ENCODE results near the gene ITSN1. TPM values are rescaled to one million over a fixed set of nuclear protein-coding genes. Genes with fewer than 3 reads are reported as not detected.

ITSN1 gene
- total RNA-seq, 4 donors from 2014 or later, result 37.0 to 123 (median 61.1) TPM

DNA sequence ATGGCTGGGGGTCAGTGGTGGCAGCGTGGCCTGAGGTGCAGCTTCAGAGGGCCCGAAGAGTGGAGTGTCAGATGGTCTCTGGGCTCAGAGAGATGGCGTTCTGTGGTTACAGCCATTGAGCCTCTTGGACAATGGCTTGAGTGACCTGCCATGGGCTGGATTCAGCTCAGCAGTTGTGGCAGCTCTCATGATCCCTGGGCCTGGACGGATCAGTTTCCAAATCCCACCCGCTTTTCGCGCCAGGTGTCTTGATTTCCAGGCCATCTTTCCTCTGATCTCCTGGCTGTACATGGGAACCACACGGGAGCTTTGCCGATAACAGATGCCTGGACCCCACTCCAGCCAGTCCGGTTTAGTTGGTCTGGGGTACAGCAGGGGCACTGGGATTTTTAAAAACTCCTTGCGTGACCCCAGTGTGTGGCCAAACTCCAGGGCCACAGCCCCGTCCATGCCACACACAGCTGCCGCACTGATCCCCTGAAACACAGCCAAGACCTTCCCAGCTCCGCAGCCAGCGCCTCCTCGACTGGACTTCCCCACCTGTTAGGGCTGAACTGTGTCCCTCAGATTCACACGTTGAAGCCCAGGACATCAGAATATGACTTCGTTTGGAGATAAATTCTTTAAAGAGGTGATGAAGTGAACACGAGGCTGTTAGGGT is 205.4 kb downstream of the ITSN1 start:
- no peaks in the 10 kb centered on the region for H3K36me3 ChIP-seq
- WGBS, 2 donors (ENCODE audit: low coverage in 1 of 2), result 88% methylated on average over 19 of the region's 19 CpGs; no CpG with 5 or more reads in 1 of the 2 donors
- no peaks in the 10 kb centered on the region for H3K9me3 ChIP-seq
- no peak for TF ChIP-seq POLR2A (IDR thresholded peaks at IDR 0.05)
- no peak for TF ChIP-seq POLR2AphosphoS5 (IDR thresholded peaks at IDR 0.05)
- TF ChIP-seq, protein P1, sequence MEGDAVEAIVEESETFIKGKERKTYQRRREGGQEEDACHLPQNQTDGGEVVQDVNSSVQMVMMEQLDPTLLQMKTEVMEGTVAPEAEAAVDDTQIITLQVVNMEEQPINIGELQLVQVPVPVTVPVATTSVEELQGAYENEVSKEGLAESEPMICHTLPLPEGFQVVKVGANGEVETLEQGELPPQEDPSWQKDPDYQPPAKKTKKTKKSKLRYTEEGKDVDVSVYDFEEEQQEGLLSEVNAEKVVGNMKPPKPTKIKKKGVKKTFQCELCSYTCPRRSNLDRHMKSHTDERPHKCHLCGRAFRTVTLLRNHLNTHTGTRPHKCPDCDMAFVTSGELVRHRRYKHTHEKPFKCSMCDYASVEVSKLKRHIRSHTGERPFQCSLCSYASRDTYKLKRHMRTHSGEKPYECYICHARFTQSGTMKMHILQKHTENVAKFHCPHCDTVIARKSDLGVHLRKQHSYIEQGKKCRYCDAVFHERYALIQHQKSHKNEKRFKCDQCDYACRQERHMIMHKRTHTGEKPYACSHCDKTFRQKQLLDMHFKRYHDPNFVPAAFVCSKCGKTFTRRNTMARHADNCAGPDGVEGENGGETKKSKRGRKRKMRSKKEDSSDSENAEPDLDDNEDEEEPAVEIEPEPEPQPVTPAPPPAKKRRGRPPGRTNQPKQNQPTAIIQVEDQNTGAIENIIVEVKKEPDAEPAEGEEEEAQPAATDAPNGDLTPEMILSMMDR (IDR thresholded peaks at IDR 0.05), result no peak
- TF ChIP-seq EP300 (IDR thresholded peaks at IDR 0.05; ENCODE audit: low read depth), result no peak
- in situ Hi-C loops (cut with MboI; ENCODE audit: low pct_ligation_motif_present in 1 of 4, low pct_unique_long_range_greater_than_20kb in 1 of 4, low sequenced_read_pairs in 3 of 4), result no loop called here
- no peak overlapping the region for H3K4me3 ChIP-seq
- peaks cover 0 to 19% (median 13%) of the 10 kb centered on the region in 4 donors for H3K4me1 ChIP-seq
- H3K27ac ChIP-seq, result no peak overlapping the region
- no peaks in the 10 kb centered on the region for H3K27me3 ChIP-seq
- no peak for DNase-seq
- intact Hi-C loops (cut with DNase I; ENCODE audit: low total_unique reads), result no loop called here

DNA sequence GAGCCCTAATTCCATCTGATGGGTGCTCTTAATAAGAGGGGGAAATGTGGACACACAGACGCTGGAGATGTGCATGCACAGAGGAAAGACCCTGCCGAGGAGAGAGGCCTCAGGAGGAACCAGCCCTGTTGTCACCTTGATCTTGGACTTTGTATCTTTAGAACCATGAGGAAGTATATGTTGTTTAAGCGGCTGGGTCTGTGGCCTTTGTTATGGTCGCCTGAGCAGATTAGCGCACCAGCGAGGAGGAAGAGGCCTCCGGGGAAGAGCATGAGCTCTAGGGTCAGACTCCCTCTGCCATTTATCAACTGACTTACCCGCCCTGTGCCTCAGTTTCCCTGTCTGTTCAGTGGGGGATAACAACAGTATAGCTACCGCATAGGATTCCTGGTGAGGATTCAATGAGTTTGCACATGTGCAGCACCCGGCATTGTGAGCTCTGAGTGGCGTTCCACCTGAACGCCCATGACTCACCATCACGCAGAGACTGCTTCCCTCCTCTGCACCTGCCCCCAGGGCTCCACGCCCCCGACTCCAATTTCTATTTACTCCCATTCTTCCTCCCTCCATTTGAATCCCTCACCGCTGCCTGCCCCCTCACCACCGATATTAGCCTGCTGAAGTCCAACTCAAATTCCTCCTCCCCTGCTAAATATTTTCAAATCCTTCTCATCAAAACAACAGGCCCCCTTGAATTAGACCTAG is 206.1 kb downstream of the ITSN1 start:
- Histone ChIP-seq H3K9me3 (no peaks in the 10 kb centered on the region), H3K4me1 (peaks cover 0 to 12% (median 6%) of the 10 kb centered on the region in 4 donors), H3K4me3 (no peak overlapping the region), H3K27ac (no peak overlapping the region), H3K36me3 (no peaks in the 10 kb centered on the region), H3K27me3 (no peaks in the 10 kb centered on the region)
- in situ Hi-C loops (cut with MboI; ENCODE audit: low pct_ligation_motif_present in 1 of 4, low pct_unique_long_range_greater_than_20kb in 1 of 4, low sequenced_read_pairs in 3 of 4) (no loop called here), intact Hi-C loops (cut with DNase I; ENCODE audit: low total_unique reads) (no loop called here)
- 51 to 88% methylated on average over 10 to 17 of the region's 17 CpGs for WGBS, 2 donors (ENCODE audit: low coverage in 1 of 2)
- peak; percentile 22 for DNase-seq
- TF ChIP-seq, protein P1 (IDR thresholded peaks at IDR 0.05), result no peak
- no peak for TF ChIP-seq POLR2AphosphoS5 (IDR thresholded peaks at IDR 0.05)
- TF ChIP-seq POLR2A (IDR thresholded peaks at IDR 0.05), result no peak
- TF ChIP-seq EP300 (IDR thresholded peaks at IDR 0.05; ENCODE audit: low read depth), result no peak

GRCh38 chr21:33849834-33850233 is 207.5 kb downstream of the ITSN1 start:
- TF ChIP-seq, protein P1 (IDR thresholded peaks at IDR 0.05), result no peak
- no peak for TF ChIP-seq POLR2AphosphoS5 (IDR thresholded peaks at IDR 0.05)
- TF ChIP-seq POLR2A (IDR thresholded peaks at IDR 0.05), result no peak
- TF ChIP-seq EP300 (IDR thresholded peaks at IDR 0.05; ENCODE audit: low read depth), result no peak
- DNase-seq, result no peak
- Histone ChIP-seq H3K4me3 (no peak overlapping the region), H3K36me3 (no peaks in the 10 kb centered on the region), H3K27me3 (no peaks in the 10 kb centered on the region), H3K9me3 (no peaks in the 10 kb centered on the region), H3K27ac (no peak overlapping the region), H3K4me1 (peaks cover 0 to 5% (median 2%) of the 10 kb centered on the region in 4 donors)
- in situ Hi-C loops (cut with MboI; ENCODE audit: low pct_ligation_motif_present in 1 of 4, low pct_unique_long_range_greater_than_20kb in 1 of 4, low sequenced_read_pairs in 3 of 4), result no loop called here
- intact Hi-C loops (cut with DNase I; ENCODE audit: low total_unique reads), result no loop called here

GRCh38 chr21:33850401-33850800 is 208.1 kb downstream of the ITSN1 start:
- Histone ChIP-seq H3K4me3 (no peak overlapping the region), H3K27ac (no peak overlapping the region), H3K27me3 (no peaks in the 10 kb centered on the region), H3K9me3 (no peaks in the 10 kb centered on the region), H3K4me1 (peaks cover 0 to 5% (median 2%) of the 10 kb centered on the region in 4 donors), H3K36me3 (no peaks in the 10 kb centered on the region)
- TF ChIP-seq POLR2A (IDR thresholded peaks at IDR 0.05), result no peak
- no peak for TF ChIP-seq EP300 (IDR thresholded peaks at IDR 0.05; ENCODE audit: low read depth)
- TF ChIP-seq POLR2AphosphoS5 (IDR thresholded peaks at IDR 0.05), result no peak
- TF ChIP-seq, protein P1 (IDR thresholded peaks at IDR 0.05), result no peak
- in situ Hi-C loops (cut with MboI; ENCODE audit: low pct_ligation_motif_present in 1 of 4, low pct_unique_long_range_greater_than_20kb in 1 of 4, low sequenced_read_pairs in 3 of 4) (no loop called here), intact Hi-C loops (cut with DNase I; ENCODE audit: low total_unique reads) (no loop called here)
- WGBS, 2 donors (ENCODE audit: low coverage in 1 of 2), result 91 to 94% methylated on average over 4 to 11 of the region's 11 CpGs
- DNase-seq, result no peak
